ENCODE data around the gene PLB1. TPM values are rescaled to one million over a fixed set of nuclear protein-coding genes. Genes with fewer than 3 reads are reported as not detected.

The PLB1 gene
- total RNA-seq, 2 experiments from 2014 or later, result 0.64 to 0.85 TPM

DNA sequence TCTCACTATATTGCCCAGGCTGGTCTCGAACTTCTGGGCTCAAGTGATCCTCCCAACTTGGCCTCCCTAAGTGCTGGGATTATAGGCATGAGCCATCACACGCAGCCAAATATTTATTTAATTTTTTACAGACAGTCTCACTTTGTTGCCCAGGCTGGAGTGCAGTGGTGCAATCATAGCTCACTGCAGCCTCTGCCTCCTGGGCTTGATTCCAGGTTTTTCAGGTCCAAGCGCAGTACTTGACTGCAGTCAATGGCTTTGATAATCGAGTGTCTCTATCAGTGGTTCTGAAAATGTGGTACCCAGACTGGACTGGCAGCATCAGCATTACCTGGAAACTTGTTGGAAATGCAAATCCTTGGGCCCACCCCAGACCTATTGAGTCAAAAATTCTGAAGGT, 63.1 kb downstream of the PLB1 start:
- Mint-ChIP-seq H3K27ac (no peak overlapping the region), H3K27me3 (no peaks in the 10 kb centered on the region), H3K36me3 (no peaks in the 10 kb centered on the region), H3K4me1 (ENCODE audit: low read depth) (no peaks in the 10 kb centered on the region), H3K4me3 (no peak overlapping the region), H3K9me3 (no peaks in the 10 kb centered on the region)
- CTCF ChIA-PET, result interaction anchor here (1.1 kb wide), 1 partner anchor 8 kb away, joined by 4 read pairs; no protein-coding TSS in a partner anchor
- intact Hi-C loops (cut with micrococcal nuclease), result no loop called here
- POLR2A ChIA-PET, result no interaction called here
- no peak for DNase-seq

DNA sequence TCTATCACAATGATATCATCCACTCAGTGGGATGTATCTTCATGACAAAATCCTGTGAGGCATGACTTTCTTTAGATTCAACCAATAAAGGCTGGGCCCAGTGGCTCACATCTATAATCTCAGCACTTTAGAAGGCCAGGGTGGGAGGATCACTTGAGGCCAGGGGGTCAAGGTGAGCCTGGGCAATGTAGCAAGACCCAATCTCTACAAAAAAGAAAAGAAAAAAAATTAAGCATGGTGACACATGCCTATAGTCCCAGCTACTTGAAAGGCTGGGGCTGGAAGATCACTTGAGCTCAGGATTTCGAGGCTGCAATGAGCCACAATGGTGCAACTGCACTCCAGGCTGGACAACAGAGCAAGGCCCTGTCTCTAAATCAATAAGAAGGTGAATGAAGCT, 68.0 kb downstream of the PLB1 start:
- DNase-seq, result no peak
- Mint-ChIP-seq H3K4me1 (ENCODE audit: low read depth) (peaks cover 15% of the 10 kb centered on the region), H3K4me3 (no peak overlapping the region), H3K27ac (no peak overlapping the region), H3K36me3 (no peaks in the 10 kb centered on the region), H3K9me3 (no peaks in the 10 kb centered on the region), H3K27me3 (no peaks in the 10 kb centered on the region)
- ChIA-PET CTCF (interaction anchor here (0.6 to 6.5 kb wide), 4 partner anchors 14 to 184 kb away, joined by 3 to 64 read pairs (median 4); no protein-coding TSS in a partner anchor), POLR2A (no interaction called here)
- intact Hi-C loops (cut with micrococcal nuclease), result loop anchor here (10.0 kb wide), 2 partner anchors 391 to 451 kb away; no protein-coding TSS in a partner anchor

GRCh38 chr2:28564346-28564745, 68.5 kb downstream of the PLB1 start:
- peaks cover 15% of the 10 kb centered on the region for H3K4me1 Mint-ChIP-seq (ENCODE audit: low read depth)
- ChIA-PET POLR2A (no interaction called here), CTCF (interaction anchor here (1.1 to 6.5 kb wide), 3 partner anchors 30 to 244 kb away, joined by 3 to 64 read pairs (median 3); no protein-coding TSS in a partner anchor)
- H3K27ac Mint-ChIP-seq, result no peak overlapping the region
- intact Hi-C loops (cut with micrococcal nuclease), result loop anchor here (10.0 kb wide), 2 partner anchors 390 to 450 kb away; no protein-coding TSS in a partner anchor
- H3K36me3 Mint-ChIP-seq, result no peaks in the 10 kb centered on the region
- H3K4me3 Mint-ChIP-seq, result no peak overlapping the region
- no peaks in the 10 kb centered on the region for H3K27me3 Mint-ChIP-seq
- DNase-seq, result no peak
- H3K9me3 Mint-ChIP-seq, result no peaks in the 10 kb centered on the region

DNA sequence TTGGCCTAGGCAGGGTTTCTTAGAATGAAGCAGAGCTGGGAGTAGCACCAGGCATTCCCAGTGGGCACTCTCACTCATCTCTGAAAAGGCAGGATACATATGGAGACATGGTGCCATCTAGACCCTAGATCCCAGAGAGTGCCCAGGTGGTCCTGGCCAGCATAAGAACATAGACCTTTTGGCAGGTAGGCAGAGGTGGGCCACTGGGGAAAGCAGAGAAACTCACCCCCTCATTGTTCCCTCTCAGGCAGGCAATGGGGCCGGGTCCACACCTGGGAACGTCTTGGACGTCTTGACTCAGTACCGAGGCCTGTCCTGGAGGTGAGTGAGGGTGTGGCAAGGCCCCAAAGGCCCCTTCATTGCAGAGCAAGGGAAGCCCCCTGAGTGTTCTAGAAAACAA, 69.2 kb downstream of the PLB1 start:
- Mint-ChIP-seq H3K4me3 (no peak overlapping the region), H3K4me1 (ENCODE audit: low read depth) (peaks cover 15% of the 10 kb centered on the region), H3K27me3 (no peaks in the 10 kb centered on the region), H3K9me3 (no peaks in the 10 kb centered on the region), H3K36me3 (no peaks in the 10 kb centered on the region), H3K27ac (no peak overlapping the region)
- intact Hi-C loops (cut with micrococcal nuclease), result loop anchor here (10.0 kb wide), 2 partner anchors 390 to 450 kb away; no protein-coding TSS in a partner anchor
- no peak for DNase-seq
- POLR2A ChIA-PET, result no interaction called here
- CTCF ChIA-PET, result interaction anchor here (0.5 to 6.5 kb wide), 4 partner anchors 30 to 244 kb away, joined by 3 to 64 read pairs (median 4); no protein-coding TSS in a partner anchor

DNA sequence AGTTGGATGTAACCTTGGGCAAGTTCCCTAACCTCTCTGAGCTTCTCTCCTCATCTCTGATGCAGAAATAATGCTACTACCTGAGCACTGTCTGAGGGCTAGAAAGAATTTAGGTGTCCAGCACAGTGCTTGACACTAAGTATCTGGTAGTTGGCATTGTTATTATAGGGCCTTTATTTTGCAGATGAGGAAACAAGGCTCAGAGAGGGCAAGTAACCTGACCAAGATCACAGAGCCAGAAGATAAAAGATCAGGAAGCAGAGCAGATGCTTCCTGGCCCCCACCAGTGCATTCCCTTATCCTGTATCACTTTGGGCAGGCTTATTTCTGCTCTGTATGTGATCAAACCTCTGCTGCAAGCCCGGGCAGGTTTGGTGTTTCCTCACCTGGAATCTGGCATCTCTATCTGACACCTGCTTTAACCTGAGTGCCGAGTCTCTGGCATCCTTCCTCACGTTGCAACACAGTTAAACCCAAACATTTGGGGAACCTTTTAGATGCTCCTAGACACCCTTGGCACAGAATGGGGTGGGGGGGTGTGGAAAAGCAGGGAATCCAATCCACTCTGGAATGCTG, 69.9 kb downstream of the PLB1 start:
- Mint-ChIP-seq H3K4me1 (ENCODE audit: low read depth) (peaks cover 15% of the 10 kb centered on the region), H3K4me3 (peak overlapping the region; percentile 83), H3K27ac (no peak overlapping the region), H3K27me3 (no peaks in the 10 kb centered on the region), H3K9me3 (no peaks in the 10 kb centered on the region), H3K36me3 (no peaks in the 10 kb centered on the region)
- POLR2A ChIA-PET, result interaction anchor here (2.3 kb wide), 1 partner anchor 186 kb away, joined by 10 read pairs; the partner anchor contains the start of gene PPP1CB
- DNase-seq, result no peak
- CTCF ChIA-PET, result interaction anchor here (0.5 to 6.5 kb wide), 25 partner anchors 8 to 302 kb away, joined by 3 to 64 read pairs (median 4); no protein-coding TSS in a partner anchor
- intact Hi-C loops (cut with micrococcal nuclease), result loop anchor here (1.0 to 10.0 kb wide), 7 partner anchors 18 to 449 kb away; partner anchors contain the start of genes TRMT61B and WDR43

- DNase-seq, result peak; percentile 94
- ChIA-PET CTCF (interaction anchor here (0.5 to 6.5 kb wide), 40 partner anchors 8 to 823 kb away, joined by 3 to 64 read pairs (median 4); partner anchors contain the start of genes PPP1CB and TRMT61B), POLR2A (interaction anchor here (1.0 to 2.3 kb wide), 2 partner anchors 185 to 187 kb away, joined by 4 to 10 read pairs; partner anchors contain the start of gene PPP1CB)
- Mint-ChIP-seq H3K9me3 (peaks cover 3% of the 10 kb centered on the region), H3K27ac (peak overlapping the region; percentile 38), H3K4me3 (peak overlapping the region; percentile 83), H3K27me3 (no peaks in the 10 kb centered on the region), H3K36me3 (no peaks in the 10 kb centered on the region), H3K4me1 (ENCODE audit: low read depth) (peaks cover 15% of the 10 kb centered on the region)
- intact Hi-C loops (cut with micrococcal nuclease), result loop anchor here (1.0 to 10.0 kb wide), 7 partner anchors 18 to 448 kb away; partner anchors contain the start of genes TRMT61B and WDR43
Observed at GRCh38 chr2:28566521-28567041, 70.7 kb downstream of the PLB1 start.

DNA sequence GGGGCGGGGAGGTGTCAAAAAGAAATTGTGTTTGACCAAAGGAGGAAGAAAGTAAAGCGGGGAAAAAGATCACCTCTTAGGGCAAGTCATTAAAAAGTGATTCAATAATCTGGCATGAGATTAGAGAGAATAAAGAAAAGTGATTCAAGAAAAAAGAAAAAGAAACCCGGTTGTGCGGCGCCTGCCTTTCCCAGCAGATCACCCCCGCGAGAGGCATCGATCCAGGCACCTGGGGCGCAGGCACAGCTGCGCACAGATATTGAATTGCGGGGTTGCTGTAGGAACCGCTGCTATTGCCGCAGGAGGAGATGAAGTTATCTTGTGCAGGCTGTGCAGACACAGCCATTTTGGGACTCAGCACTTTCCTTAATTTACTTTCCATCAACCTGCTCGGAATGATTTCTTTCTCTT, 71.2 kb downstream of the PLB1 start:
- Mint-ChIP-seq H3K4me3 (peak overlapping the region; percentile 83), H3K27ac (no peak overlapping the region), H3K9me3 (peaks cover 8% of the 10 kb centered on the region), H3K4me1 (ENCODE audit: low read depth) (peaks cover 15% of the 10 kb centered on the region), H3K36me3 (no peaks in the 10 kb centered on the region), H3K27me3 (no peaks in the 10 kb centered on the region)
- CTCF ChIA-PET, result interaction anchor here (0.6 to 6.5 kb wide), 35 partner anchors 9 to 885 kb away, joined by 3 to 64 read pairs (median 4); partner anchors contain the start of genes PPP1CB and TRMT61B
- POLR2A ChIA-PET, result interaction anchor here (1.0 to 2.3 kb wide), 2 partner anchors 185 to 186 kb away, joined by 4 to 10 read pairs; partner anchors contain the start of gene PPP1CB
- no peak for DNase-seq
- intact Hi-C loops (cut with micrococcal nuclease), result loop anchor here (2.0 to 10.0 kb wide), 3 partner anchors 328 to 448 kb away; partner anchors contain the start of gene WDR43

DNA sequence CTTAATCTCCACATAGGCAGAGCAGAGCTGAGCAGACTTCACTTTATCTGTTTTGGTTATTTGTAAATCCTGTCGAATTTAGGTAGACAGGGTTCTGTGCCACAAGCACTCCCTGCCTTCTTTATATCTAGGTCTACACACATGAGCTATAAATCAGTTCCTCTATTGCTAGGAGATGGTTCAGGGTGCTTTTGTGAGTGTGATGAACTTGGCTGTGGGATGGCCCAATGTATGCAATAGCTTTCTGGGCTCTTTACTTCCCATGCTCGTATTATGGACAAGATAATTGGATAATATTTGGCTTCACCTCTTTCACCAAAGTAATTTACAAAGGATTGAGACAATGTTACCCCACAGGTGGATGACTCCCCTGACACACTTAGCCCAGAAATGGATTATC, 72.2 kb downstream of the PLB1 start:
- H3K27me3 Mint-ChIP-seq, result no peaks in the 10 kb centered on the region
- ChIA-PET CTCF (interaction anchor here (0.9 to 6.5 kb wide), 12 partner anchors 20 to 327 kb away, joined by 3 to 64 read pairs (median 6); partner anchors contain the start of genes PPP1CB, TRMT61B and WDR43), POLR2A (interaction anchor here (2.3 kb wide), 1 partner anchor 184 kb away, joined by 10 read pairs; the partner anchor contains the start of gene PPP1CB)
- H3K27ac Mint-ChIP-seq, result peak overlapping the region; percentile 21
- peaks cover 8% of the 10 kb centered on the region for H3K9me3 Mint-ChIP-seq
- H3K4me1 Mint-ChIP-seq (ENCODE audit: low read depth), result peaks cover 15% of the 10 kb centered on the region
- no peak for DNase-seq
- H3K4me3 Mint-ChIP-seq, result peak overlapping the region; percentile 83
- intact Hi-C loops (cut with micrococcal nuclease), result loop anchor here (10.0 kb wide), 2 partner anchors 387 to 447 kb away; no protein-coding TSS in a partner anchor
- H3K36me3 Mint-ChIP-seq, result no peaks in the 10 kb centered on the region

- intact Hi-C loops (cut with micrococcal nuclease), result loop anchor here (10.0 kb wide), 2 partner anchors 386 to 446 kb away; no protein-coding TSS in a partner anchor
- Mint-ChIP-seq H3K4me1 (ENCODE audit: low read depth) (peaks cover 15% of the 10 kb centered on the region), H3K27me3 (no peaks in the 10 kb centered on the region), H3K36me3 (no peaks in the 10 kb centered on the region), H3K27ac (no peak overlapping the region), H3K9me3 (peaks cover 8% of the 10 kb centered on the region), H3K4me3 (no peak overlapping the region)
- ChIA-PET CTCF (interaction anchor here (1.2 to 6.5 kb wide), 4 partner anchors 26 to 326 kb away, joined by 3 to 64 read pairs (median 10); partner anchors contain the start of genes PPP1CB and WDR43), POLR2A (no interaction called here)
- no peak for DNase-seq
Observed at GRCh38 chr2:28568533-28568932, 72.7 kb downstream of the PLB1 start.

- Mint-ChIP-seq H3K27ac (no peak overlapping the region), H3K4me1 (ENCODE audit: low read depth) (peaks cover 15% of the 10 kb centered on the region), H3K36me3 (no peaks in the 10 kb centered on the region), H3K27me3 (no peaks in the 10 kb centered on the region), H3K4me3 (no peak overlapping the region), H3K9me3 (peaks cover 8% of the 10 kb centered on the region)
- POLR2A ChIA-PET, result no interaction called here
- CTCF ChIA-PET, result interaction anchor here (0.5 to 1.1 kb wide), 2 partner anchors 148 to 181 kb away, joined by 3 read pairs; partner anchors contain the start of gene PPP1CB
- DNase-seq, result no peak
- intact Hi-C loops (cut with micrococcal nuclease), result no loop called here
Observed at GRCh38 chr2:28570431-28570830, 74.6 kb downstream of the PLB1 start.

GRCh38 chr2:28576714-28577113, 80.9 kb downstream of the PLB1 start:
- CTCF ChIA-PET, result no interaction called here
- intact Hi-C loops (cut with micrococcal nuclease), result no loop called here
- POLR2A ChIA-PET, result no interaction called here
- H3K4me1 Mint-ChIP-seq (ENCODE audit: low read depth), result peaks cover 4% of the 10 kb centered on the region
- H3K27ac Mint-ChIP-seq, result no peak overlapping the region
- H3K36me3 Mint-ChIP-seq, result no peaks in the 10 kb centered on the region
- H3K9me3 Mint-ChIP-seq, result peaks cover 3% of the 10 kb centered on the region
- H3K27me3 Mint-ChIP-seq, result no peaks in the 10 kb centered on the region
- H3K4me3 Mint-ChIP-seq, result no peak overlapping the region
- no peak for DNase-seq
